T follicular helper cell (primary cell): ENCODE data around the gene CDC16.
"Not testable (repeated sequence)": the region's sequence is repeated elsewhere in the genome, so short reads cannot be mapped to it uniquely, and the experiment has no call there.

Source experiments
- DNase-seq: peaks from one replicate; pipeline ENCODE4 v3.0.0-alpha.2; 2020; ENCODE audit warnings: low read depth

Gene CDC16

DNA sequence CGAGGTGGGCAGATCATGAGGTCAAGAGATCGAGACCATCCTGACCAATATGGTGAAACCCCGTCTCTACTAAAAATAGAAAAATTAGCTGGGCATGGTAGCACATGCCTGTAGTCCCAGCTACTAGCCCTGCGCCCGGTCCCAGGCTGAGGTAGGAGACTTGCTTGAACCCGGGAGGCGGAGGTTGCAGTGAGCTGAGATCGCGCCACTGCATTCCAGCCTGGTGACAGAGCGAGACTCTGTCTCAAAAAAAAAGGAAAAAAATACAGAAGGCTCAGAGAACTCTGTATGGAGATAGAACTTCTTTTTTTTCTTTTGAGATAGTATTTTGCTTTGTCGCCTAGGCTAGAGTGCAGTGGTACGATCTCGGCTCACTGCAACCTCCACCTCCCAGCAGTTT, 29.6 kb downstream of the CDC16 start:
- DNase-seq, result not testable (repeated sequence)

- DNase-seq, result no peak
These were observed 30.4 kb downstream of the CDC16 start for GRCh38 chr13:114264886-114265611.

DNA sequence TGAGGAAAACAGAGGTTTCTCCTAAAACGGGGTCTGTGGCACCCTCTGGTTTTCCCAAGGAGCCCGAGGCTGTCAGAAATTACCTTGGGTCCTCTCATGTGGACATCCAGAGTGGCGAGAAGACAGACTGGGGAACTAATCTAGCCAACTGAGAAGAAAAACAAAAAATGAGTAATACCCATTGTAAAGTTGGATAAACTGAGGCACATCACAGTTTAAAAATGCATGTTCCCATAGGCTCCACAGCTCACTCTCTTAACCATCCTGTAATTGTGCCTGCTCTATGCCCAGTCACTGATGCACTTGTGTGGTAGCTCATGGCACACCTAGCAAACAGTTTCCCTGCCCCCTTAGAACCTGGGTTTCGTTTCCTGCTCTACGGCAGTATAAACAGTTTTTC, 31.5 kb downstream of the CDC16 start:
- no peak for DNase-seq

GRCh38 chr13:114268344-114269280, 33.9 kb downstream of the CDC16 start:
- no peak for DNase-seq

DNA sequence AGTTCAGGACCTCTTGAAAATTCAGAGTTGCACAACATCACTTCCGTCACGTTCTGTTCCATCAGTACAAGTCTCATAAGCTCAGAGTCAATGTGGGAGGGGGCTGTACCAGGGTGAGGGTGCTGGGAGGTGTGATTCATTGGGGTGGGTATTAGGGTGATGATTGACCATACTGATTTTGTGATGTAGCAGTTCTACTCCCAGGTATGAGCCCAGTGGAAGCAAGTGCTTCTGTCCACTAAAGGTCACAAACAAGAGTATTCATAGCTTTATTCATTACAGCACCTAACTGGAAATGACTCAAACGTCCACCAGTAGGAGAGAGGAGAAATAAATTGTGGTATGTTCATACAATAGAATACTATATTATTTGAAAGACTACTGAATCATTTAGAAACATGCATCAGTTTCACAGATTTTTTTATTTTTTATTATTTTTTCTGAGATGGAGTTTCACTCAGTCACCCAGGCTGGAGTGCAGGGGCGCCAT, 34.6 kb downstream of the CDC16 start:
- no peak for DNase-seq

- DNase-seq, result no peak
These were observed 38.3 kb downstream of the CDC16 start for GRCh38 chr13:114272977-114273376.

DNA sequence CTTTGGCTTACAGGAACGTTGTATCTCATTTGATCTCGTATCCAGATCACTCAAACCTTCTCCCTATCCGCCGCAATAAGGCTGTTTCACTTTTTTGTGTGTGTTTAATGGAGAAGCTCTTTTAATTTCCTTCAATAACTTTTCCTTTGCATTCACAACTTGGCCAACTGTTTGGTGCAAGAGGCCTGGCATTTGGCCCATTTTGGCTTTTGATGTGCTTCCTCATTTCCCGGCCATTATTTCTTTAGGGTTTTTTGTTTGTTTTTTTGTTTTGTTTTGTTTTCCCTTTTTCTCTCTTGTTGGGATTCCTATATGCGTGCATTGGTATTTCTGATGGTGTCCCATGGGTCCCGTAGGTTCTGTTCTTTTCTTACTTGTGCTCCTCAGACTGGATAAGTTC, 40.6 kb downstream of the CDC16 start:
- no peak for DNase-seq

DNA sequence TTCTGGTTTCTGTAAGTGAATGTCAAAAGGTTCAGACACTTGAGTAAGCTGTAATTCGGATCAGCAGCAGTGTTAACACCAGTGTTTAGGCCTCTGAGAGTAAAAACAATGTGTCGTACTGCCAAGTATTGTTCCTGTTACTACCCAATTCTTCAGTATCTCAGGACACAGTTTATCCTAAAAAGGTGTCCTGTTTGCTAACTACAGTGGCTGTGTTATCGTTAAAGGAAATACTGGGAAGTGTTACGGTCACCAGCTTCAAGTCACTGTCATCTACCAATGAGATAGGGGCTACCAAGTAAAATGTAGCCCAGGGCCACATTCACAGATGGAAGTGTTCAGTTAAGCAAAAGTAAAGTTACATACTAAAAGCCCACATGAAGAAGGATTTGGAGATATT, 44.4 kb downstream of the CDC16 start:
- no peak for DNase-seq

GRCh38 chr13:114279758-114280355, 45.2 kb downstream of the CDC16 start:
- no peak for DNase-seq

DNA sequence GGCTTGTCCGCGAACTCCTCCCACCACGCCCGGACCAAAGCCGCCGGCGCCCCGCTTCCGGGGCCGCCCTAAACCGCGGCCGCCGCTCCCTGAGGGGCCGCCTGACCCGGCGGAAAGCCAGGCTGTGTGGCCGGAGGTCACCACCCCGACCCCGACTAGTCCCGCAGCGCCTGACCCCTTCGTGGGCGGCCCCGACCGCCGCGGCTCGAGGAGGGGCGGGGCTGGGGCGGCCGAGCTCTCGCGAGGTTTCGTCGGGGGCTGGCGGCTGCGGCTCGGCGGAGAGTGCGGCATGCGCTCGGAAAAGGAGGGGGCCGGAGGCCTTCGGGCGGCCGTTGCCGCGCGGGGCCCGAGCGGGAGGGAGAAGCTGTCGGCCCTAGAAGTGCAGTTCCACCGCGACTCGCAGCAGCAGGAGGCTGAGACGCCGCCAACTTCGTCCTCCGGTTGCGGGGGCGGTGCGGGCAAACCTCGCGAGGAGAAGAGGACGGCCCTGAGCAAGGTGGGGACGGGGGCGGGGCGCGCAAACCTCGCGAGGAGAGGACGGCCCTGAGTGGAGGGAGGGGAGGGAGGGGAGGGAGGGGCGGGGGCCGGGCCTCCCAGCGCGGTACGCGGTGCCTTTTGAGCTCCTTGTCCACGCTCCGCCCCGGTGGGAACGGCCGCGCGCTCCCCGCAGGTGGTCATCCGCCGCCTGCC, 46.8 kb downstream of the CDC16 start, which contains the start of gene UPF3A:
Gene UPF3A, plus strand, starts transcription at position 251 of the 690 bp plus-strand sequence. Its CDS starts 39 bp downstream, at position 290.
- peak; percentile 83 for DNase-seq

GRCh38 chr13:114282041-114282670, 47.5 kb downstream of the CDC16 start:
- peak; percentile 56 for DNase-seq

DNA sequence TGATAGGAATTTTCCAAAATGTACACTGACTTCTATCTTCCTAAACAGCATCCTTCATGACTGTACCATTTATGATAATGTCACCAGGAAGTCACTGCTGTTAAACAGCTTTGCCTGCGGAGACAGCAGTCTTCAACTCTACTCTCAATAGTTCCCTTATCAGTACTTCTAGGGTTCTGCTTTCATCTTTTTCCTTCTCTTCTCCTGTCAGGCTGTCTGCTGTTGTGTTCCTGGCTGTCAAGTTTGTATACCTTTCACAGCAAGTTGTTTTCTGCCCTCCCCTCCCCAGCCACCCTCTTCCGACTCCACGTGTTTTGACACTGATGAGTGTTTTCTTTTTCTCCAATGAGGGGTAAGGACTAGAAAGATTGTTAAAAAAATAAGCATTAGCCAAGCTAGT, 48.9 kb downstream of the CDC16 start:
- DNase-seq, result no peak

DNA sequence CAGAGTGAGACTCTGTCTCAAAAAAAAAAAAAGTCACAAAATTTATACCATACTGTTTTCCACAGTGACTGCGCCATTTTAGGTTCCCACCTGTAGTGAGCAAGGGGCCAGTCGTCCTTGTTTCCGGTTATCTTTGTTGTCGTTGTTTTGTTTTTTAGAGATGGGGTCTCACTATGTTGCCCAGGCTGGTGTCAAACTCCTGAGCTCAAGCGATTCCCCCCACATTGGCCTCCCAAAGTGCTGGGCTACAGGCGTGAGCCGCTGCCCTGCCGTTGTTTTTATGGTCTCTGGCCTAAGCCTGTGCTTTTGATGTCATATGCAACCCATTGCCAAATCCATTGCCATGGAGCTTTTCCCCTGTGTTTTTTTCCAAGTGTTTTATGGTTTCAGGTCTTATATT, 50.0 kb downstream of the CDC16 start:
- DNase-seq, result no peak

DNA sequence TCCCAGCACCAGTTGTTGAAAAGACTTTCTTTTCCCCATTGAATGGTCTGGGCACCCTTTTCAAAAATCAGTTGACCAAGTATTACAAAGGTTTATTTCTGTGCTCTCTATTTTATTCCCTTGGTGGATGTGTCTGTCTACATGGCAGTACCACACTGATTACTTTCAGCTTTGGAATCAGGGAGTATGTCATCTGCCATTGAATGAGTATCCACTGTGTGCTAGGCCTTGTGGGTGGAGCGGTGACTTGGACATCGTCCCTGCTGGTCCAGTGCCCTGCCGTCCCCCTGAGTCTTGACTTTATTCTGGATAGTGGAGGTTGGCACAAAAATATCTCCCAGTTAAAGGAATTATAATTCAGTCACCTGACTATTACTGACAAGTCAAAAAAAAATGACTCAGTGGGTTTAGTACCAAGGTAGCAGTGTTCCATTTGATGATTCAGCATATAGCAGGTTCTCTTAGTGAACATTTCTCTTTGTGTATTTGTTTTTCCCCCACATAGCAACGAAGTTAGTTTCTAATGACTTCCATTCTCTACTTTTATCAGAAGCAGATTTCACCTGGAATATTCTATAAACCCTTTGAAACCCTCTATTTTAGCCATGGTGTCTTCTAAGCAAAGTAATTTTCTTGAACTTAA, 50.6 kb downstream of the CDC16 start:
- DNase-seq, result no peak

- DNase-seq, result no peak
These were observed 52.1 kb downstream of the CDC16 start for GRCh38 chr13:114286808-114287207.

DNA sequence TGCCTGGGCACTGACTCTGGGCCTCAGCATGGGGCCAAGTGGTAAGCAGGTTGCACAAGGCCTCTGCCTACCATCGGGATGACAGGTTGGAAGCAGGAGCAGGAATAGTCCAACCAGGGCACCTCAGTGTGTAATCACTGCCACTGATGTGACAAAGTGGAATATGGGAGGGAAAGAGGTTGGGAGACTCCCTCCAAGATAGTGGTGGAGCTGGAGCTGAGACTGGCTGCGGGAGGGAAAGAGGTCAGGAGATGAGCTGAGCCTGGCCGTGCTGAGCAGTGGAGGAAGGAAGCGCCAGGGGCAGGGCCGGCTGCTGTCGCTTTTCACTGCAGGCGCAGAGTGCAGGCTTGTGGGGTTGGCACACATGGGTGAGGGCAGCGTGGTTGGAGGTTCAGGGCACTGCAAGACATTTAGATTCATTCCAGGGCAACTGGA, 53.5 kb downstream of the CDC16 start:
- no peak for DNase-seq

DNA sequence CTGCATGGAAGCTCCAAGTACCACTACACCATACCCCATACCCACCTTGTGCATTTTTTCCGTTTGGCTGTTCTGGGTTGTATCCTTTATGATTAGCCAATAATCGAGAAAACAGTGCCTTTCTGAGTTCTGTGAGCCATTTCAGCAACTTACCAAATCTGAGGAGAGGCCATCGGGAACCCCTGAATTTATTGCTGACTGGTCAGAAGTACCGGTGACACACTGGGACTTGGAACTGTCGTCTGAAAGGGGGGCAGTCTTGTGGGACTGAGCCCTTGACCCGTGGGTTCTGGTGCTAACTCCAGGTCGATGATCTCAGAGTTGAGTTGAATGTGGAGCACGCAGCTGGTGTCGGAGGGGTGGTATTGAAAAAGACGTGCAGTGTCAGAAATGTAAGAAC, 61.8 kb downstream of the CDC16 start:
- DNase-seq, result no peak

DNA sequence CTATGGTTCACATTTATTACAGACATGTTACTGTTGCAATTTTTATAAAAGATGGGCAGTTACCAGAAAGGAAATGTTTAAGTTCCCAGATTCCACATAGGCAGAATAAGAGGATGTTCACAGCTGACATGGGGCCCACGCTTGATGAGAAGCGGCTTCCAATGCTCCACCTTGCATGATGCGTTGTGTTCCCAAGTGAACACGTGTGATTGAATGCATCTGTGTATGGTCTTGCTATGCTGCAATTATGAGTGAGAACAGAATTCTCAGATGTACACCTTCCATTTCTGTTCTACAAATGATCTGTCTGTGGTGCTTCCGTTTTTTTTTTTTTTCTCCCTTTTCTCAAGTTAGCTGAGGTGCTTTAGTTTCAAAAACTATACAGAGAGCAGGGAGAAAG, 62.2 kb downstream of the CDC16 start:
- DNase-seq, result no peak

DNA sequence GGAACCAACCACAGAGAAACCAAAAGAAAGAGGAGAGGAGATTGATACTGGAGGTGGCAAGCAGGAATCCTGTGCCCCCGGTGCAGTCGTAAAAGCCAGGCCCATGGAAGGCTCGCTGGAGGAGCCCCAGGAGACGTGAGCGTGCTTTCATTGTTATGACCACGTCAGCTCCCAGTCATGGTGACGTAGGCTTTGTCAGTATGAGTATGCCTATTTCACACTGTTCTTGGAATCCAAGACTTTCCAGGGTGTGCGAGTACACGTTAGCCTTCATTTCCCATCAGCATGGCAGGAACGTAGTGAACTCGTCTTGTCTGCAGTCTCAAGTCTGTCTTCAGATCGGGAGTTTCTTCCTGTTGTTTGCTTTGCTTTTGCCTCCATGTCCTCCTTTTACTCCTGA, 64.2 kb downstream of the CDC16 start:
- no peak for DNase-seq

- DNase-seq, result no peak
These were observed 65.1 kb downstream of the CDC16 start for GRCh38 chr13:114299604-114300305.
